SH-SY5Y (cell line): Measurements from ENCODE around the gene FAM89A.

Experiments
- GATA2 ChIP-seq: IDR thresholded peaks from 2 replicates; pipeline ENCODE4 v1.6.1; 2011; ENCODE audit warnings: mild to moderate bottlenecking, low read depth, low read length
- GATA3 ChIP-seq: IDR thresholded peaks from 2 replicates; pipeline ENCODE4 v1.6.1; 2011; ENCODE audit warnings: low read depth, mild to moderate bottlenecking, low read length, moderate library complexity

Gene FAM89A

DNA sequence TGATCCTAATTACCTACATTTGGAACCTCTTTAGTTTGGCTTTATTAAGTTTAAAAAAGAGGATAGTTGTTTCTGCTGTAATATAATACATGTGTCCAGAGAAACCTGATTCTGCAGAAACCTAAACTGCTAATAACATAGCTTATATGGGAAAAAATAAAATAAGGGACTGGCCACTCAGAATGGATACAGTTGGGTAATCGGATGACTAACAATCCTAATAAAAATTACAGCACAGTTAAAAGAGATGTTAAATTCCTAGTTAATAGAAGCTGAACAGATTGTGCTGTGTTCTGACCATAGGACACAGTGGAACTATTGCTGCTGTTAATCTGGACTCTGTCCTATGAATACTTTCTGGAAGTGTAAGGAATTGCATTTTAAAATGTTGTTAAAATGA, 45.2 kb downstream of the FAM89A start:
- TF ChIP-seq GATA2 (no peak), GATA3 (no peak)

DNA sequence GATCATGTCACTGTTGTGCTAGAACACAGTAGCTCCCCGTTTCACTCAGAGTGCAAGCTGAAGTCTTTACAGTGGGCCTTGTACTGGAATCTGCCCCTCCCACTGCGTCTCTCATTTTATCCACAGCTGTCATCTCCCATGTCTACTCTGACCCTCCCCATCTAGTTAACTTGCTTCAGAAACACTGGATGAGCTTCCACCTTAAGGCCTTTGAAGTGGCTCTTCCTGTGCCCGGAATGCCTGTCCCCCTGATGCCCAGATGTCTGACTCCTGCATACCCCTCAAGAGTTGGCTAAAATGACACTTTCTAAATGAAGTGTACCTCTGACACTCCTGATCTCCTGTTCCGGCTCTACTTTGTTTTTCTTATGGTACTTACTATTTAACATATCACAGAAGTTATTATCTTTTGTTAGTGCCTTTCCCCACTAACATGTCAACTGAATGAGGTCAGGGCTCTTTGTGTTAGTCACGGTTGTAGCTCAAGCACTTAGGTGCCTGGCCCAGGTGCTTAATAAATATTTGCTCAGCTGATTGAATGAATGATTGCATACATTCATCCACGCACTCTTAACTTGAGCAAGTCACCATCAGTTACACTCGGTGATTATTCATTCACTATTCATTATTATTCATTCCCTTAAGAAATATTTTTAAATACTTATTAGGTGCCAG, 47.8 kb downstream of the FAM89A start:
- TF ChIP-seq GATA3 (no peak), GATA2 (no peak)

DNA sequence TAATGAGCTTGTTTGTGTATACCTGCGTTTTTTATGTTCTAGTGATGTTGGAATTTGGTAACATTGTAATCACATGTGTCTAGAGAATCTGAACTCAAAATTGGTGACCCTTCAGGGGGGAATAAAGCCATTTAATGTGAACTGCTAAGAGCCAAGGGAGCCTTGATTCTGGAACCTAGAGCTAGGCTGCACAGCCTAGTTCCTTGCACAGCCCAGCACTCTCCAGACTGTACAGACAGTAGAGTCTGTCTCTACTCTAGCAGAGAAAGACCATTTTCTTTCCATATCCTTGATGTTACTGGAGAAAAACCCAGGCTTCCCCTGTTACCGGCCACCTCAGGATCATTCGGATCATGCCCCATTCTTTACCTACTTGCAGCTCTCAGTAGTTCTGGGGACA, 52.6 kb downstream of the FAM89A start:
- no peak for TF ChIP-seq GATA3
- no peak for TF ChIP-seq GATA2

DNA sequence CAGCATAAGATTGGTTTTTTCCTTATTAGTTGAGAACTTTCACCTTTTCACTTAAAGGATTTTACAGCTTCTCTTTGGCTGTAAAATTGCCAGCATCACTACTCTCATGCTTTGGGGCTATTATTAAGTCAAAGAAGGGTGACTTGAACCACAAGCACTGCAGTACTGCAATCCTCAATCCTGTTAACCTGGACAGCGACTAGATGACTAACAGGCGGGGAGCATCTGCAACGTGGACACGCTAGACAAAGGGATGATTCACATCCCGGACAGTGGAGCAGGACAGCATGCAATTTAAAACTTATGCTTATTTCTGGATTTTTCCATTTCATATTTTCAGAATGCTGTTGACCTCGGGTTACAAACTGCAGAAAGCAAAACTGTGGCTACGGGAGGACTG, 53.1 kb downstream of the FAM89A start:
- TF ChIP-seq GATA2 (no peak), GATA3 (no peak)

DNA sequence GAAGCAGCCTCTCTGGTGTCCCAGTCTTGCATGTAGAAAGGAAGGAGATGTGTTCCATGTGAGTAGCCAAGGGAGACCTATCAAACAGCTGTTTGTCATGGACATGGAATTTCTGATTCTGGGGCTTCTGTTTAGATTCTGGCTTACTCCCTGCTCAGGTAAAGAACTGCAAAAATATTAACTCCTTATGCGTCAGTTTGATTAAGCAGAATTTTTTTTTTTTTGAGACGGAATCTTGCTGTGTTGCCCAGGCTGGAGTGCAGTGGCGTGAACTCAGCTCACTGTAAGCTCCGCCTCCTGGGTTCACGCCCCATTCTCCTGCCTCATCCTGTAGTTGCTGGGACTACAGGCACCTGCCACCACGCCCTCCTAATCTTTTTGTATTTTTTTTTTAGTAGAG, 54.3 kb downstream of the FAM89A start:
- TF ChIP-seq GATA2 = no peak
- TF ChIP-seq GATA3 = no peak

DNA sequence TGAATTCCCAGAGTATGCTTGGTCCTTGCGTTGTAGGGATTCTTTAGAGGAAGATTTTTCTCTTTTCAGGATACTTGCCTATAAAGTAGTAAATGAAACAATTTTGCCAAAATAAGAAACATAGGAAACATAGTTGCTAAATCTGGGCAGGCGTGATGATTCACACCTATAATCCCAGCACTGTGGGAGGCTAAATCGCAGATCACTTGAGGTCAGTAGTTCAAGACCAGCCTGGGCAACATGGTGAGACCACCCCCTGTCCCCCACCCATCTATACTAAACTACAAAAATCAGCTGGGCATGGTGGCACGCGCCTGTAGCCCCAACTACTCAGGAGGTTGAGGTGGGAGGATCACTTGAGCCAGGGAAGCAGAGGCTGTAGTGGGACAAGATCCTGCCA, 56.2 kb downstream of the FAM89A start:
- TF ChIP-seq GATA3 = no peak

DNA sequence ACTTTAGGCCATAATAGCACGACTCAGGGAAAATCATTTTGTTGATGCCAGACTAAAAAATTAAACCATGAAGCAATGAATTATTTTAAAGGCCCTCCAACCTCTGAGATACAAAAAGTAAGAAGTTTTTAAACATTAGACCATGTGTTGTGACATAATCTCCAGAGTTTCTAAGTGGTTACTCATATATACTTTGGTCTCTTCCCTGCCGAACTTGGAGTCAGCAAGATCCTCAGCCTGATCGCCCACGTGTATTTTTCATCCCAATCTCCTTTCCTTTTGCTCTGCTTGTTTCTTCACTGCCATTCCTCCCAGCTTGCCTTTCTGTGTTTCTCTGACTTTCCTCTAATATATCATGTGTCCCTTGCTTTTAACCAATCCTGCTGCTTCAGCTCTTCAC, 57.4 kb downstream of the FAM89A start:
- no peak for TF ChIP-seq GATA2
- no peak for TF ChIP-seq GATA3

DNA sequence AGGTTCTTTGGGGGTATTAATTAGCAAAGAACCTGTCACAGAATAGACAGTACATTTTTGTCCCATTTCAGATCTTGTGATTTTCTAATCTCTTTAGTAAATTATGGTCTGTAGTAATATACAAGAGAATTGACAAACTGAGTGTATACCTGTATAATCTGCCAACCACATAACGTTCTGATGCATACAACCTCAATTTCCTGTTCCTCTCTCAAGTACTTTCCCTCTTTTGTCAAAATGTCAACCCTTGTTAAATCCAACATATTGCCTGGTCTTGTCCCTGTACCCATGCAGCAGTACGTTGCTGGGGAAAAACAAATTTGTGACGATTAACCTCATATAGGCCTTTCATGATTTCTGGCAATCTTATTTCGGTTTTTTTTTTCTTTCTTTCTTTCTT, 60.1 kb downstream of the FAM89A start:
- no peak for TF ChIP-seq GATA2
- no peak for TF ChIP-seq GATA3

DNA sequence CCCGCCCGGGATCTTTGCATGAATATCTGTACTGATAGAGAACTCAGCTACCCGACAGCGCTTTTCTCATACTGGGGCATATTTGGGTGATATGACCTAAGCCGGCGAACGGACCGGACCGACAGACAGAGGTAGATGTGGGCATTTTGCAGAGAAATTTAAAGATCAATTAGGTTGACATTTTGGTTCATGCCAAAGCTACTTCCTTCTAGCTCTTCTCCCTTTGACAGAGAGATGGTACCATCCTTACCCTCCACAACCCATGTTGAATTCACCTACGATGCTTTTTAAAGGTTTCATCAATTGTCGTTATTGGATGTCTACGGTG, 60.7 kb downstream of the FAM89A start:
- TF ChIP-seq GATA3 (no peak), GATA2 (no peak)

DNA sequence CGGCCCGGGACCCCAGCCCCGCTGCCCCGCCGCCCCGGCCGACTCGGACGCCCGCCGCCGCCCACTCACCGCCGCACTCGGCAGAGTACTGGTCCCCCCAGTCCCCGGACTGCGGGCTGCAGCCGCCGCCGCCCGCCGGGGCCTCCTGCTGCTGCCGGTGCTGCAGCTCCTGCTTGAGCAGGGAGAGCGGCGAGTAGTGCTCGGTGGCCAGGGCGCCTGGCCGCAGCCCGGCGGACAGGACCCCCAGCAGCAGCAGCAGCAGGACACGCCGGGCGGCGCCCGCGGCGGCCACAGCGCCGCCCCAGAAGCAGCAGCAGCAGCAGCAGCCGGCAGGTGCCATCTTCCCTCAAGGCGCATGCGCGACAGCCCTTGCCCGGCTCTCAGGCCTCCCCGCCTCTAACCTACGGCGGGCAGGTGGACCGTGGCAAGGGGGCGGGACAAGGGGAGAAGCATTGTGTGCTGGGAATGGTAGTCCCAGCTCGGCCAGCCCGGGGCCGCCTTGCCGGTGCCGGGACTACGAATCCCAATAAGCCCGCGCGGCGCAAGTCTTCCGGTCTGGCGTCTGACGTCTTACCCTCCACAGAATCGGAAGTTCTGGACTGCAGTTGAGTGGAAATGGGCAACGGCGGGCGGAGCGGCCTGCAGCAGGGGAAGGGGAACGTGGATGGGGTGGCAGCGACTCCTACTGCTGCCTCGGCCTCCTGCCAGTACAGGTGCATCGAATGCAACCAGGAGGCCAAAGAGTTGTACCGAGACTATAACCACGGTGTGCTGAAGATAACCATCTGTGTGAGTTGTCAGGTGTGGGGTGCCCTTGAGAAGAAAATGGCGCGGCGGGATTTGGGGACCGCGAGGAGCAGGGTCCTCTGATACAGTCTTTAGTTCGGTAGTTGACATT, 61.3 kb downstream of the FAM89A start, which contains the start of the genes ARV1 and TTC13:
Gene ARV1, plus strand, starts transcription at position 604 of the 898 bp plus-strand sequence. Its CDS starts 12 bp downstream, at position 616.
Gene TTC13, minus strand, starts transcription at position 371 of the 898 bp plus-strand sequence. Its CDS starts 31 bp downstream, at position 340.
- peak; percentile 87 for TF ChIP-seq GATA2
- TF ChIP-seq GATA3 = no peak

DNA sequence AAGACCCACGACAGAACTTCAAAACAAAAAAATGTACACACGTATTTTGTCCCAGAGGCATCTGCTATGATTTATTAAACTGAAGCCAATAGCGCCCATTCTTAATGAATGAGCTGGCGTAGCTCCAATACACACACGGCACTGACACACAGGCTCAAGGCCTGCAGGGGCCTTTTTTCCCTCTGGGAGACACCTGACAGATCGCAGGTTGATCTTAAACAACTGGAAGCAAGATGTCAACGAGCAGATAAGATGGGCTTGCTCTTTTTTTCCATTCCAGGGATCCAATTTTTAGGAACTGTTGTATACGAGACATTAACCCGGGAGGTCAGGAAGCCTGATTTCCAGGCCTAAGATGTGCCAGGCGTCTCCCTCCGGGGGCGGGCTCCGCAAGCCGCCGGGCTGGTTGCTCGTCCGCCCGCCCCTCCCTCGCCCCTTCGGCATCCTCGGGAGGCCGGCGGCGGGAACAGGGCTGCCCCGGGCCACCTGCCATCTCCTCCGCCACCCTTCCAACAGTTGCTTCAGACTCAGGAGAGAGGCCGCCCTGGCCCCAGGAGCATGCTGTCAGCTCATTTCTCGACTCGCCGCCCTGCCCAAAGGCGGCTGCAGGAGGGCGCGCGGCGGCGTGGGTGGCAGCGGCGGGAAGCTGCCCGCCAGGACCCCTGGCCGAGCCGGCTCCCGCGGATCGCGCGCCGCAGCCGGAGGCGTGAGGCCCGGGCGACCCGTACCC, 62.1 kb downstream of the FAM89A start:
- TF ChIP-seq GATA2 (peak; percentile 76), GATA3 (no peak)

DNA sequence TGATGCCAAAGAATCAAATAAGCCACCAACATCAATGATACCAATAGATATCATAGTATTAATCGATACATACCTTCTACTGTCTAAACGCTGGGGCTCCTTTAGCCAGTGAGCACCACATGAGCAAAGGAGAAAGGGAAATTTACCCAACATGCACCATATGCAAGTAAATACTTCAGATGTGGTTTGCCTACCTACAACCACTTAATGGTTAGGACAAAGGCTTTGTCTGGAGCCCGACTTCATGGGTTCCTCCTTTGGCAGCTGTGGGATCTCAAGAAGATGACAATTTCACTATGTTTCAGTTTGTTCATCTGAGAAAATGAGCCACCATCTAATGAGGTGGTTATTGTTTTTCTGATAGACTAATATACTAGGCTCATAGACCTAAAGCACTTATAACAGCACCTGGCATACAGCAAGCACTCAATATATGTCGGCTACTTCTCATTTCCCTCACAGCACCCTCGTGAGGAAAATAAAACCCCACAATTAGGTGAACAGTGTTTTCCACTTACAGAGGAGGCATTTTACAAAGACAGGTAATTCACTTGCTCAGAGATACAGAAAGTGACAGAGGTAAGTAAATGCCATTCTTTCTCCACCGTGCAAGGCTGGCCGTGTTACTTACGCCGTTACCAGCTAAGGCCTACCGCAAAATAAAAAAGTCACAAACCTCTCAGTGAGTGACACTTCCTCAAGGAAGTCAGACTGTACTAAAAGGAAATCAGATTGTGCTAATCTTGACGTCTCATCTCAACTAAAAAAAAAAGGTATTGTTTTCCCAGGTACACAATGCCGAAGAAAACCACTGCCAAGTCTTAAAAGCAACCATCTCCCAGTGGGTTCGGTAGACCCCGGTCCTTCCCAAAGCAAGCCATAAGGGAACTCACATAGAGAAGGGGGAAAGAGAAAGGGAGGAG, 63.0 kb downstream of the FAM89A start:
- TF ChIP-seq GATA3 (no peak), GATA2 (no peak)

DNA sequence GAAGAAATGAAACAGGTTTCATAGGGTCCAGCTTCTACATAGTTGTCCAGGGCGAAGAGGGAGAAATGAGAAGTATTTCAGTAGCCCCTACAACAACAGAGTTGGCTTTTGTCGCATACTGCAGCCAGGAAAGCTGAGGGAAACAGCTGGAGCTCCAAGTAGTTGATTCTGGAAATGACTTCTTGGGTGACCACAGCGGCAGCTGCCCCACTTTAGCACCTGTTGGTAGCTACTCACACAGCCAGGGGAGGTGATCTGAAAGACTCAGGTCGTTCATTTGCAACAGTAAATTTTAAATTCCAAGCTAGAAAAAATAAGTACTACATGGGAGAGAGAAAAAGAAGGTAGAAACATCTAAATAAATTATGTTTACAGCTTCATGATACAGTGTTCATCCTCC, 63.7 kb downstream of the FAM89A start:
- no peak for TF ChIP-seq GATA2
